GM19351 (cell line): ENCODE data around the gene OR4D10.
A peak's percentile ranks its signal among the peaks of the same experiment; 100 is the strongest.
"Not testable (repeated sequence)": the region's sequence is repeated elsewhere in the genome, so short reads cannot be mapped to it uniquely, and the experiment has no call there.

Experiments
- ATAC-seq: cut with Tn5 transposase; IDR thresholded peaks from one replicate; pipeline ENCODE4 v1.9.1; 2021; ENCODE audit warnings: mild to moderate bottlenecking, moderate library complexity; ENCODE audit not compliant: unreplicated experiment

OR4D10 gene

GRCh38 chr11:59473015-59473414, at the start of gene OR4D10:
Gene OR4D10, plus strand, starts transcription at chr11:59473315. Its CDS starts 4,115 bp downstream, at chr11:59477430.
- no peak for ATAC-seq

- no peak for ATAC-seq
These were observed 49.3 kb upstream of the OR4D10 start for GRCh38 chr11:59423835-59424234.

- no peak for ATAC-seq
These were observed 48.0 kb upstream of the OR4D10 start for GRCh38 chr11:59425131-59425530.

GRCh38 chr11:59426361-59427067, 46.6 kb upstream of the OR4D10 start, which contains the start of gene OR5A2:
Gene OR5A2, minus strand, starts transcription at chr11:59426413. Its CDS starts 3,460 bp downstream, at chr11:59422953.
- no peak for ATAC-seq

- ATAC-seq: no peak
These were observed 46.1 kb upstream of the OR4D10 start for GRCh38 chr11:59427068-59427382.

GRCh38 chr11:59429924-59430516, 43.1 kb upstream of the OR4D10 start:
- ATAC-seq: peak; percentile 84

GRCh38 chr11:59436169-59436568, 36.9 kb upstream of the OR4D10 start, which contains the start of gene OR5A1:
Gene OR5A1, plus strand, starts transcription at chr11:59436469. Its CDS starts 6,700 bp downstream, at chr11:59443169.
- ATAC-seq: no peak

GRCh38 chr11:59437770-59438169, 35.3 kb upstream of the OR4D10 start:
- ATAC-seq: no peak

- not testable (repeated sequence) for ATAC-seq
These were observed 27.5 kb upstream of the OR4D10 start for GRCh38 chr11:59445624-59446023.

- ATAC-seq: no peak
These were observed 24.6 kb upstream of the OR4D10 start for GRCh38 chr11:59448484-59448883.

GRCh38 chr11:59456661-59457060, 16.5 kb upstream of the OR4D10 start, which contains the start of gene OR4D6:
Gene OR4D6, plus strand, starts transcription at chr11:59456961. Its CDS starts 0 bp downstream, at chr11:59456961.
- ATAC-seq: no peak

GRCh38 chr11:59459916-59460315, 13.2 kb upstream of the OR4D10 start:
- ATAC-seq: no peak

GRCh38 chr11:59463190-59463641, 9.9 kb upstream of the OR4D10 start:
- ATAC-seq: no peak

- no peak for ATAC-seq
These were observed 2.1 kb downstream of the OR4D10 start for GRCh38 chr11:59475176-59475575.

GRCh38 chr11:59479906-59480305, 6.8 kb downstream of the OR4D10 start:
- ATAC-seq: no peak

GRCh38 chr11:59480359-59480758, 7.2 kb downstream of the OR4D10 start:
- ATAC-seq: no peak

- peak; percentile 88 for ATAC-seq
These were observed 28.8 kb downstream of the OR4D10 start for GRCh38 chr11:59501931-59502330.

GRCh38 chr11:59503276-59503675, 30.2 kb downstream of the OR4D10 start, which contains the start of gene OR4D11:
Gene OR4D11, plus strand, starts transcription at chr11:59503576. Its CDS starts 0 bp downstream, at chr11:59503576.
- ATAC-seq: no peak

GRCh38 chr11:59510941-59511589, 38.0 kb downstream of the OR4D10 start, which contains the start of gene OR4D9:
Gene OR4D9, plus strand, starts transcription at chr11:59511539. Its CDS starts 3,374 bp downstream, at chr11:59514913.
- no peak for ATAC-seq

- no peak for ATAC-seq
These were observed 38.6 kb downstream of the OR4D10 start for GRCh38 chr11:59511675-59512074.

- ATAC-seq: not testable (repeated sequence)
These were observed 47.0 kb downstream of the OR4D10 start for GRCh38 chr11:59520139-59520538.
